ENCODE data around the gene SLC25A45.

SLC25A45 gene

DNA sequence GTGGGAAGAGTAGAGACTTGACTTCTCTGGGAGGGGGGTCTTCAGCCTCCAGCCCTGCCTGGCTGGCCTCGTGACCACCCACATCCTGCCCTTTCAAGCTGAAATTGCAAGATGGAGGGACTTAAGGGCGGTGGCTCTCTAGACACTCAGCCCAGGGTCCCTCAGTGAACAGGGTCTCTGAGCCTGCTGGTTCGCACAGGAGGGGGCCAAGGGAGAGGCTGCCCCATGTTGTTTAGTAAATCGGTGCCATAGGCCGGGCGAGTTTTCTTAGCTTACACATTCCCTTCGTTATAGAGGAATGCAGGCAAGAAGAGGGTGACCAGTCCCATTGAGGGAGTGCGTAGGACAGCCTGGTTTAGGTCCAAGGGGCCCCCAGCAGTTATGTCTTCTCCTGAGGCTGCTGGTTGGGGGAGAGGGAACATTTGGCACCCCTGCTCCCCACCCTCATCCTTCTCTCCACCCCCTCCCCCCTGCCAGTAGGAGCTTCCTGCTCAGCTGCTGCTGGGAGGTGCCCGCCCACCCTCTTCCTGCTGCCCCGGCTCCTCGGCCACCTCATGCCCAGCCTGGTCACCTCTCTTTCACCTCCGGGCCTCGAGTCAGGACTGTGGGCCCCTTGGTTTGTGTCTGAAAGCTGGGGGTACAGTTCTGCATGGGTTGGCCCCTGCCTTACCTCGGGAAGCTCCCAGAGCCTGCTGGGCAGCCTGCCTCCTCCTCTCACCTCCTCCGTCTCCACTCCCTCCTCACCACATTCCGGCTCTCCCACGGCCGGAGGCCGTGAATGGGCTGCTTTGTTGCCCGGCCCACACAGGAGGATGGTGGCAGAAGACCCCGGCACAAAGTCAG lies 7.9 kb upstream of the SLC25A45 start:
- ATAC-seq = 0 out of 3 replicates have a peak, but pooled peaks have one; percentile 2
- TF ChIP-seq CSDC2 (CRISPR knock-in tag; IDR thresholded peaks at IDR 0.05) (no peak), ZNF8 (CRISPR knock-in tag; IDR thresholded peaks at IDR 0.05) (no peak), ZFP3 (CRISPR knock-in tag; IDR thresholded peaks at IDR 0.05) (no peak), ZNF565 (CRISPR knock-in tag; conservative IDR thresholded peaks at IDR 0.05; ENCODE audit: low read depth) (no peak), ZFP30 (CRISPR knock-in tag; IDR thresholded peaks at IDR 0.05) (no peak)

DNA sequence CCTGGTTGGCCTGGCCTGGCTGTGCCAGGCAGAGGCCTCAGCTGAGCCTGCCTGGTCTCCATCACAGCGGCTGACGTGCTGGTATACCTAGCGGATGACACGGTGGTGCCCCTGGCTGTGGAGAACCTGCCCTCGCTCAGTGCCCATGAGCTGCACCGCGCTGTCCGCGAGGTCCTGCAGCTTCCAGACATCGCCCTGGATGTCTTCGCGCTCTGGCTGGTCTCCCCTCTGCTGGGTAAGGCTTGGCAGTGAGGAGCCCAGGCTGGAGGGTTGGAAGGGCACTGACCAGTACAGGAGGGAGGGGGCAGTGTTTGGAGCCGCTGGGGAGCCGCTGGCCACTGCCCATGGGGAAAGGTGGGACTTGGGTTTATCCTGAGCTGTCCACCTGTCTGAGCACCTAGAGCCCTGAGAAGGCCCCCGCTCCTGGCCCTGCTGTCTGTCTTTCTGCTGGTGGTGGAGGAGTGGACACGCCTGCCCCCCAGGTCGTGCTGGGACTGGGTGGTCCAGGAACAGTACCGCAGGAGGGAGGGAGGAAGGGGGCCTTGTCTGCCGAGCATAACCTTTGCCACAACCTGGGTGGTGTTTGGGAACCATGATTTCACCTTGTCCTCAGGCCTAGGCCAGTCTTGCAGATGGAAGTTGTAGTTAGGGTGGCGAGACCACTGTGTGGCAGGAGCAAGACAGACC lies 7.0 kb upstream of the SLC25A45 start:
- TF ChIP-seq CSDC2 (CRISPR knock-in tag; IDR thresholded peaks at IDR 0.05) = no peak
- TF ChIP-seq ZNF565 (CRISPR knock-in tag; conservative IDR thresholded peaks at IDR 0.05; ENCODE audit: low read depth) = no peak
- TF ChIP-seq ZNF70 (CRISPR knock-in tag; IDR thresholded peaks at IDR 0.05) = no peak
- no peak for TF ChIP-seq GLIS3 (CRISPR knock-in tag; IDR thresholded peaks at IDR 0.05)
- TF ChIP-seq ZNF8 (CRISPR knock-in tag; IDR thresholded peaks at IDR 0.05) = no peak
- TF ChIP-seq ESRRG (CRISPR knock-in tag; IDR thresholded peaks at IDR 0.05) = no peak
- TF ChIP-seq, protein P1, sequence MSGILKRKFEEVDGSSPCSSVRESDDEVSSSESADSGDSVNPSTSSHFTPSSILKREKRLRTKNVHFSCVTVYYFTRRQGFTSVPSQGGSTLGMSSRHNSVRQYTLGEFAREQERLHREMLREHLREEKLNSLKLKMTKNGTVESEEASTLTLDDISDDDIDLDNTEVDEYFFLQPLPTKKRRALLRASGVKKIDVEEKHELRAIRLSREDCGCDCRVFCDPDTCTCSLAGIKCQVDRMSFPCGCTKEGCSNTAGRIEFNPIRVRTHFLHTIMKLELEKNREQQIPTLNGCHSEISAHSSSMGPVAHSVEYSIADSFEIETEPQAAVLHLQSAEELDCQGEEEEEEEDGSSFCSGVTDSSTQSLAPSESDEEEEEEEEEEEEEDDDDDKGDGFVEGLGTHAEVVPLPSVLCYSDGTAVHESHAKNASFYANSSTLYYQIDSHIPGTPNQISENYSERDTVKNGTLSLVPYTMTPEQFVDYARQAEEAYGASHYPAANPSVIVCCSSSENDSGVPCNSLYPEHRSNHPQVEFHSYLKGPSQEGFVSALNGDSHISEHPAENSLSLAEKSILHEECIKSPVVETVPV (CRISPR knock-in tag; IDR thresholded peaks at IDR 0.05) = no peak
- TF ChIP-seq, protein P2, sequence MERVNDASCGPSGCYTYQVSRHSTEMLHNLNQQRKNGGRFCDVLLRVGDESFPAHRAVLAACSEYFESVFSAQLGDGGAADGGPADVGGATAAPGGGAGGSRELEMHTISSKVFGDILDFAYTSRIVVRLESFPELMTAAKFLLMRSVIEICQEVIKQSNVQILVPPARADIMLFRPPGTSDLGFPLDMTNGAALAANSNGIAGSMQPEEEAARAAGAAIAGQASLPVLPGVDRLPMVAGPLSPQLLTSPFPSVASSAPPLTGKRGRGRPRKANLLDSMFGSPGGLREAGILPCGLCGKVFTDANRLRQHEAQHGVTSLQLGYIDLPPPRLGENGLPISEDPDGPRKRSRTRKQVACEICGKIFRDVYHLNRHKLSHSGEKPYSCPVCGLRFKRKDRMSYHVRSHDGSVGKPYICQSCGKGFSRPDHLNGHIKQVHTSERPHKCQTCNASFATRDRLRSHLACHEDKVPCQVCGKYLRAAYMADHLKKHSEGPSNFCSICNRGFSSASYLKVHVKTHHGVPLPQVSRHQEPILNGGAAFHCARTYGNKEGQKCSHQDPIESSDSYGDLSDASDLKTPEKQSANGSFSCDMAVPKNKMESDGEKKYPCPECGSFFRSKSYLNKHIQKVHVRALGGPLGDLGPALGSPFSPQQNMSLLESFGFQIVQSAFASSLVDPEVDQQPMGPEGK (CRISPR knock-in tag; IDR thresholded peaks at IDR 0.05; ENCODE audit: borderline replicate concordance) = no peak
- no peak for TF ChIP-seq ISL1 (CRISPR knock-in tag; IDR thresholded peaks at IDR 0.05)
- TF ChIP-seq RARB (CRISPR knock-in tag; IDR thresholded peaks at IDR 0.05) = no peak
- TF ChIP-seq TCF4 (CRISPR knock-in tag; IDR thresholded peaks at IDR 0.05; ENCODE audit: borderline replicate concordance) = no peak
- TF ChIP-seq ZFP30 (CRISPR knock-in tag; IDR thresholded peaks at IDR 0.05) = no peak
- TF ChIP-seq, protein P3, sequence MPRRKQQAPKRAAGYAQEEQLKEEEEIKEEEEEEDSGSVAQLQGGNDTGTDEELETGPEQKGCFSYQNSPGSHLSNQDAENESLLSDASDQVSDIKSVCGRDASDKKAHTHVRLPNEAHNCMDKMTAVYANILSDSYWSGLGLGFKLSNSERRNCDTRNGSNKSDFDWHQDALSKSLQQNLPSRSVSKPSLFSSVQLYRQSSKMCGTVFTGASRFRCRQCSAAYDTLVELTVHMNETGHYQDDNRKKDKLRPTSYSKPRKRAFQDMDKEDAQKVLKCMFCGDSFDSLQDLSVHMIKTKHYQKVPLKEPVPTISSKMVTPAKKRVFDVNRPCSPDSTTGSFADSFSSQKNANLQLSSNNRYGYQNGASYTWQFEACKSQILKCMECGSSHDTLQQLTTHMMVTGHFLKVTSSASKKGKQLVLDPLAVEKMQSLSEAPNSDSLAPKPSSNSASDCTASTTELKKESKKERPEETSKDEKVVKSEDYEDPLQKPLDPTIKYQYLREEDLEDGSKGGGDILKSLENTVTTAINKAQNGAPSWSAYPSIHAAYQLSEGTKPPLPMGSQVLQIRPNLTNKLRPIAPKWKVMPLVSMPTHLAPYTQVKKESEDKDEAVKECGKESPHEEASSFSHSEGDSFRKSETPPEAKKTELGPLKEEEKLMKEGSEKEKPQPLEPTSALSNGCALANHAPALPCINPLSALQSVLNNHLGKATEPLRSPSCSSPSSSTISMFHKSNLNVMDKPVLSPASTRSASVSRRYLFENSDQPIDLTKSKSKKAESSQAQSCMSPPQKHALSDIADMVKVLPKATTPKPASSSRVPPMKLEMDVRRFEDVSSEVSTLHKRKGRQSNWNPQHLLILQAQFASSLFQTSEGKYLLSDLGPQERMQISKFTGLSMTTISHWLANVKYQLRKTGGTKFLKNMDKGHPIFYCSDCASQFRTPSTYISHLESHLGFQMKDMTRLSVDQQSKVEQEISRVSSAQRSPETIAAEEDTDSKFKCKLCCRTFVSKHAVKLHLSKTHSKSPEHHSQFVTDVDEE (CRISPR knock-in tag; IDR thresholded peaks at IDR 0.05) = no peak
- no peak for TF ChIP-seq BACH2 (CRISPR knock-in tag; IDR thresholded peaks at IDR 0.05; ENCODE audit: borderline replicate concordance)
- no peak for TF ChIP-seq ZFP3 (CRISPR knock-in tag; IDR thresholded peaks at IDR 0.05)
- TF ChIP-seq OSR1 (CRISPR knock-in tag; IDR thresholded peaks at IDR 0.05) = no peak
- TF ChIP-seq ARNTL (CRISPR knock-in tag; IDR thresholded peaks at IDR 0.05; ENCODE audit: borderline replicate concordance, low read depth) = no peak
- no peak for TF ChIP-seq SNAI2 (CRISPR knock-in tag; IDR thresholded peaks at IDR 0.05)
- ATAC-seq = no peak

DNA sequence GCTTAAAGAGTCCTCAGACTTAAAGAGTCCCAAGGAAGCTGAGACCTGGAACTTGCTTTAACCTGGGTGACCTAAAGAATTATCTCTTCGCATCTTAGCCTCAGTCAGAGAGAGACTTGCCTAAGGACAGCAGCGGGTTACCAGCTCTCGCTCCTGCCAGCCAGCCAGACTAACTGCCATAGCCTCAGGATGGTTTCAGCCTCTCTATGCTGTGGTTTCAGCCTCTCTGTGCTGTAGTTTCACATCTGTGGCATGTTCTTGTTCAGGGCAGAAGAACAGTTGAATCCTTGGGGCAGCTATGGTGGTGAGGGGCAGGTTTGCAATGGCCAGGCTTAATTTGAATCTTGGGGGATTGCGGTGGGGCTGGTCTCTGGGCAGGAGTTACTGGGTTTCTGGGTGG lies 6.3 kb upstream of the SLC25A45 start:
- ATAC-seq = no peak
- TF ChIP-seq, protein P2 (CRISPR knock-in tag; IDR thresholded peaks at IDR 0.05; ENCODE audit: borderline replicate concordance) = no peak
- TF ChIP-seq BACH2 (CRISPR knock-in tag; IDR thresholded peaks at IDR 0.05; ENCODE audit: borderline replicate concordance) (no peak), OSR1 (CRISPR knock-in tag; IDR thresholded peaks at IDR 0.05) (no peak), ARNTL (CRISPR knock-in tag; IDR thresholded peaks at IDR 0.05; ENCODE audit: borderline replicate concordance, low read depth) (no peak), ZFP3 (CRISPR knock-in tag; IDR thresholded peaks at IDR 0.05) (no peak), ZNF70 (CRISPR knock-in tag; IDR thresholded peaks at IDR 0.05) (no peak), CSDC2 (CRISPR knock-in tag; IDR thresholded peaks at IDR 0.05) (no peak), ESRRG (CRISPR knock-in tag; IDR thresholded peaks at IDR 0.05) (no peak)
- TF ChIP-seq, protein P1 (CRISPR knock-in tag; IDR thresholded peaks at IDR 0.05) = no peak
- TF ChIP-seq, protein P3 (CRISPR knock-in tag; IDR thresholded peaks at IDR 0.05) = no peak

All from SK-N-SH treated with all-trans-retinoic acid at 6 μM for 48 hours (cell line).